Ovary (tissue), 3 donors: ENCODE measurements around the gene GKN2.

Experiments
- CTCF ChIP-seq, 3 donors: fragments of 450-650 bp in 2 of 3; fragments of 200-600 bp in 1 of 3; IDR thresholded peaks; one replicate each; pipeline versions ENCODE4 v1.5.1 to v1.8.0; 2016 to 2022; ENCODE audit warnings: antibody characterized with exemption in 3 of 3, mild to moderate bottlenecking in 1 of 3
- EP300 ChIP-seq: sonication (generic); formaldehyde crosslinking; IDR thresholded peaks from one replicate; pipeline ENCODE4 v1.6.1; 2017; ENCODE audit warnings: antibody characterized with exemption
- POLR2A ChIP-seq: fragments of 450-650 bp; IDR thresholded peaks from one replicate; pipeline ENCODE4 v1.6.1; 2017; ENCODE audit warnings: antibody characterized with exemption, mild to moderate bottlenecking, moderate library complexity
- donor health status: DM: no; HTN: no; CAD: no.

GRCh38 chr2:68970566-68971265, 18.0 kb upstream of the GKN2 start:
- TF ChIP-seq CTCF (IDR thresholded peaks at IDR 0.05): no peak
- TF ChIP-seq POLR2A: no peak
- TF ChIP-seq EP300: no peak
